Panc1 (cell line): ENCODE results near the gene U2AF1. TPM values are rescaled to one million over a fixed set of nuclear protein-coding genes. Genes with fewer than 3 reads are reported as not detected.
A peak's percentile ranks its signal among the peaks of the same experiment; 100 is the strongest.
"Not testable (repeated sequence)": the region's sequence is repeated elsewhere in the genome, so short reads cannot be mapped to it uniquely, and the experiment has no call there.

Source experiments
- ATAC-seq: fragments of 200-7000 bp; cut with Tn5 transposase; 2 replicates; pipeline ENCODE4 v1.9.1; 2020; ENCODE audit warnings: mild to moderate bottlenecking, moderate library complexity
- BruUV-seq: library from RNA; stranded (reverse); fragments of 400-500 nt; replicated peaks from 2 replicates; lab custom pipeline; 2021; lab: Mats Ljungman, UMichigan
- CTCF ChIA-PET: fragments of 300-600 bp; sonication (Branson Sonifier 250); formaldehyde crosslinking; loops from one replicate; lab custom pipeline; 2022; ENCODE audit warnings: antibody characterized with exemption; lab: Charles Lee
- POLR2A ChIA-PET: fragments of 300-600 bp; sonication (Branson Sonifier 250); formaldehyde crosslinking; loops from one replicate; lab custom pipeline; 2022; ENCODE audit warnings: antibody characterized with exemption; lab: Charles Lee
- DNase-seq: peaks from one replicate; pipeline ENCODE4 v3.0.0-alpha.2; 2010; ENCODE audit warnings: low read depth, low spot score
- H3K27ac ChIP-seq: 2 replicates; pipeline ENCODE4 v1.5.1; 2011; ENCODE audit warnings: mild to moderate bottlenecking, low read length, inconsistent platforms
- H3K27me3 ChIP-seq: fragments of 200-500 bp; sonication (Bioruptor generic); 2 replicates; pipeline ENCODE4 v1.6.0; 2014; ENCODE audit warnings: low read length, inconsistent platforms; ENCODE audit not compliant: control insufficient read depth, insufficient read depth
- H3K36me3 ChIP-seq: fragments of 200-500 bp; sonication (Bioruptor generic); 2 replicates; pipeline ENCODE4 v1.5.1; 2014; ENCODE audit warnings: inconsistent platforms, mild to moderate bottlenecking, low read length, moderate library complexity; ENCODE audit not compliant: control insufficient read depth, insufficient read depth
- H3K4me1 ChIP-seq: 2 replicates; pipeline ENCODE4 v1.5.1; 2011; ENCODE audit warnings: inconsistent platforms, mild to moderate bottlenecking, low read length, moderate library complexity; ENCODE audit not compliant: control insufficient read depth, insufficient read depth
- H3K4me3 ChIP-seq, 2 experiments: 2 replicates each; pipeline ENCODE4 v1.5.1; 2011 to 2012; ENCODE audit warnings: low read depth in 2 of 2, low read length in 2 of 2, mild to moderate bottlenecking in 2 of 2, inconsistent platforms in 1 of 2, moderate library complexity in 1 of 2
- H3K9me3 ChIP-seq: fragments of 200-500 bp; sonication (Bioruptor generic); 2 replicates; pipeline ENCODE4 v1.5.1; 2014; ENCODE audit warnings: low read depth, mild to moderate bottlenecking, inconsistent platforms, low read length, moderate library complexity; ENCODE audit not compliant: control insufficient read depth, insufficient read depth
- in situ Hi-C: cut with HindIII; loops from 2 replicates; pipeline ENCODE4 v1.10.0; 2016; ENCODE audit warnings: low sequenced_read_pairs, low pct_unique_long_range_greater_than_20kb
- intact Hi-C: fragments of 100-400 bp; cut with micrococcal nuclease; formaldehyde crosslinking; loops from one replicate; pipeline ENCODE4 v1.10.0; 2022; ENCODE audit not compliant: unreplicated experiment
- total RNA-seq: library from RNA; stranded (reverse); gene quantifications from one replicate; pipeline ENCODE4 v1.2.1, GENCODE V29; 2021; ENCODE audit not compliant: unreplicated experiment

U2AF1 gene
- total RNA-seq, 1 experiment from 2014 or later, result 22.8 TPM

DNA sequence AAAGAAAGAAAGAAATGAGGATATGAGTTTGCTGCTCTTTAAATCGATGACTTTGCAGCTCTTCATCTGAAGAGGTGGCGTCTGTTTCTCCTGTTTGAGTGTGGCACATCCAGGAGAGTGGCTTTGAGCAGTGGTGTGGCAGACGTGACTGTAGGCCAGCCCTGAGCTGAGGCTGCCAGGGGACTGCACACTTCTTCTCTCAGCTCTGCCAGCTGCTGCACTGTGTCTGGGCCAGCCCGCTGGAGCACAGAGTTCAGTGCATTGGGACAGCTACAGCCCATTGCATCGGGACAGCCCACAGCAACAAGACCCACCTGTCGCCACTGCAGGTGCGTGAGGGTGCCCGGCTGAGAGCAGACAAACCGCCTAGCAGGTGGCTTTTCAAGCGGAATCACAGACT, 27.1 kb upstream of the U2AF1 start:
- POLR2A ChIA-PET, H3K27ac ChIP-seq, in situ Hi-C loops, DNase-seq, BruUV-seq, H3K36me3 ChIP-seq, H3K9me3 ChIP-seq, CTCF ChIA-PET, H3K27me3 ChIP-seq, H3K4me3 ChIP-seq, ATAC-seq, intact Hi-C loops, H3K4me1 ChIP-seq: not testable (repeated sequence)

DNA sequence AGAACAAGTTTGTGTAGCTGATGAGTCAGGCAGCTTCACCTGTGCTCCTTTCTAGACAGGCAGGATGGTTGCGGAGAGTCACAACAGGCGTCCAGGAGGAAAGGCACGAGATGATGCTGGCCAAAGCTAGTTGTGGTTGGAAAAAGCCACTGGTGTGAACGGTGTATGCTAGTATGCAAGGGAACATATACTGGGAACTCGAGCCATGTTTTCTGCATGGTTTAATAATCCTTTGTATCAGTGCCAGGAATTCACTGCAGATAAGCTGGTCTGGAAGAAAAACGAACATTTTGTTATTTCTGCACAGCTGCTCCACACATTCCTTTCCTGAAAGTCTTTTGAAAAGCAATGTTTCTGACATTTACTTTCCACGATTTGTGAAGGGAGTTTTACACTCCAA, 22.7 kb upstream of the U2AF1 start:
- H3K4me3 ChIP-seq, H3K27me3 ChIP-seq, POLR2A ChIA-PET, in situ Hi-C loops, H3K9me3 ChIP-seq, ATAC-seq, CTCF ChIA-PET, BruUV-seq, intact Hi-C loops, DNase-seq, H3K27ac ChIP-seq, H3K4me1 ChIP-seq, H3K36me3 ChIP-seq: not testable (repeated sequence)

DNA sequence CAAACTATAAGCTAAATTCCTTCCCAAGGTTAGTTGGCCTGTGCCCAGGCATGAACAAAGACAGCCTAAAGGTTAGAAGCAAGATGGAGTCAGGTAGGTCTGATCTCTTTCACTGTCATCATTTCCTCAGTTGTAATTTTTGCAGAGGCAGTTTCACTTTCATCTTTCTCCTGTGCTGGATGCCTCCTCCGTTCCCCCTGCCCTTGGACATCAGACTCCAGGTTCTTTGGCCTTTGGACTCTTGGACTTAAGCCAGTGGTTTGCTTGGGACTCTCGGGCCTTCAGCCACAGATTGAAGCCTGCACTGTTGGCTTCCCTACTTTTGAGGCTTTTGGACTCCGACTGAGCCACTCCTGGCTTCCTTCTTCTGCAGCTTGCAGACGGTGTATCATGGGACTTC, 8.6 kb upstream of the U2AF1 start:
- H3K4me1 ChIP-seq, in situ Hi-C loops, H3K4me3 ChIP-seq, ATAC-seq, H3K36me3 ChIP-seq, H3K9me3 ChIP-seq, CTCF ChIA-PET, intact Hi-C loops, POLR2A ChIA-PET, H3K27me3 ChIP-seq, DNase-seq, BruUV-seq, H3K27ac ChIP-seq: not testable (repeated sequence)

DNA sequence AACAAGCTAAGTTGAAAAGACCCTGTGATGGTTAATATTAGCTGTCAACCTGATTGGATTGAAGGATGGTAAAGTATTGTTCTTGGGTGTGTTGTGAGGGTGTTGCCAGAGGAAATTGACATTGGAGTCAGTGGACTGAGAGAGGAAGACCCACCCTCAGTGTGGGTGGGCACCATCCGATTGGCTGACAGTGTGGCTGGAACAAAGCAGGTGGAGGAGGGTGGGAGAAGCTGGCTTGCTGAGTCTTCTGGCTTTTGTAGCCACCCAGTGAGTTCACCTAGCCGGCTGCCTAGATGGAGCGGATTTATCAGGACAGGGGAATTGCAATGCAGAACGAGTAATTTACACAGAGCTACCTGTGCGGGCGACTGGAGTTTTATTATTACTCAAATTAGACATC, 7.1 kb upstream of the U2AF1 start:
- CTCF ChIA-PET, in situ Hi-C loops, H3K36me3 ChIP-seq, H3K4me1 ChIP-seq, BruUV-seq, ATAC-seq, DNase-seq, H3K9me3 ChIP-seq, H3K4me3 ChIP-seq, intact Hi-C loops, POLR2A ChIA-PET, H3K27me3 ChIP-seq, H3K27ac ChIP-seq: not testable (repeated sequence)

DNA sequence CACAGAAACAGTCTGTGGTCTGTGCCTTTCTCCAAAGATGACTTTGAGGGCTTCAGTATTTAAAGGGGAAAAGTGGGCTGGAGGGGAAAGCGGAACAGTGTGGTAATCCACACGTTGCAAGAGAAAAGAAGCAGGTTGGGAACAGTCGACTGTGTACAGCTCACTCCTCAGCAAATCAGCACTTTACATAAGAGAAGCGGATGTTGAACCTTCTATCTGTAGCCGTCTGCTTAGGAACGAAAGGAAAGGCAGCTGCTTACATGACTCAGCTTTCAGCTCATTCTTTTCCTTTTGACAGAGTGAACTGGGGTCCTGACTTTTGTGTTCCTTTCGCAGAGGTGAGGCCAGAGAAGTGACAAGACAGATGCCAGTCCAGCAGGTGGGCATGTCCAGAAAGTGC, 1.6 kb upstream of the U2AF1 start:
- DNase-seq, result not testable (repeated sequence)

DNA sequence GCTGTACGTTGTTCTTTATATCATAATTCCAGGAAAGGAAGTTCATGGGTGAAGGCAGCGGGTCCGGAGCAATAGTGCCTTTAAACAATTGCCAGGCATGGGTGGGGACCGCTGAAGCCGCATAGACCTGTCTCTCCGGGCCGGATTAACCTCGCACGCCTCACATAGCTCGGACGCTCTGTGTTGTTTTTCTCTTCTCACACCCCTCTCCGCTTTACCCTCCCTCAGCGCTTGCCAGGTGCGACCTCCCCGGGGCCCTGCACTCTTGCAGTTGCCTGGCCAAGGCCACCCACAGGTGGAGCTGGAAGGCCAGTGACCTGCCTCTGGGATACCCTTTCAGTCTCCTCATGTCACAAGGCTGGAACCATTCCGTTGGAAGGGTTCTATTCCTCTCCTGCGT, 807 bp upstream of the U2AF1 start:
- CTCF ChIA-PET, intact Hi-C loops, H3K4me1 ChIP-seq, H3K9me3 ChIP-seq, in situ Hi-C loops, POLR2A ChIA-PET, H3K27ac ChIP-seq, ATAC-seq, H3K36me3 ChIP-seq, DNase-seq, H3K4me3 ChIP-seq, H3K27me3 ChIP-seq: not testable (repeated sequence)
- BruUV-seq, result TSS peak; percentile 84

More for the DNA sequence above, 1.6 kb upstream of the U2AF1 start:
- intact Hi-C loops, H3K27ac ChIP-seq, CTCF ChIA-PET, H3K9me3 ChIP-seq, in situ Hi-C loops, BruUV-seq, H3K36me3 ChIP-seq, H3K4me3 ChIP-seq, H3K4me1 ChIP-seq, ATAC-seq, H3K27me3 ChIP-seq, POLR2A ChIA-PET: not testable (repeated sequence)

DNA sequence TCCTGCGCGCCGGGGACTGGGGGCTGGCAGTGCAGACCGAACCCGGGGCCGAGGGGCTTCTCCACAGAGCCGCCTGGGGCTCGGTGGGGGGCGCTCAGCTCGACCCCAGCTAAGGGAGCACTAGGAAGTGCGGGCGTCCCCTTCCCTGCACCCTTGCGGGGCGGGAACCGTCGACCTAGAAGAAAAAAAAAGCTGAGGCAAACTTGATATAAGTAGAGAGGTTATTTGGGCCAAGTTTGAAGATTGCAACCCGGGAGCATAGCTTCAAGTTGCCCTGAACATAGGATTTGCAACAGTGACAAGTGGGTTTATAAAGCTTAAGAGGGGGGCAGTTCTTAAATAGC, 396 bp upstream of the U2AF1 start:
- DNase-seq, in situ Hi-C loops, POLR2A ChIA-PET, H3K36me3 ChIP-seq, ATAC-seq, BruUV-seq, H3K9me3 ChIP-seq, intact Hi-C loops, H3K27ac ChIP-seq, H3K27me3 ChIP-seq, H3K4me1 ChIP-seq, CTCF ChIA-PET, H3K4me3 ChIP-seq: not testable (repeated sequence)

DNA sequence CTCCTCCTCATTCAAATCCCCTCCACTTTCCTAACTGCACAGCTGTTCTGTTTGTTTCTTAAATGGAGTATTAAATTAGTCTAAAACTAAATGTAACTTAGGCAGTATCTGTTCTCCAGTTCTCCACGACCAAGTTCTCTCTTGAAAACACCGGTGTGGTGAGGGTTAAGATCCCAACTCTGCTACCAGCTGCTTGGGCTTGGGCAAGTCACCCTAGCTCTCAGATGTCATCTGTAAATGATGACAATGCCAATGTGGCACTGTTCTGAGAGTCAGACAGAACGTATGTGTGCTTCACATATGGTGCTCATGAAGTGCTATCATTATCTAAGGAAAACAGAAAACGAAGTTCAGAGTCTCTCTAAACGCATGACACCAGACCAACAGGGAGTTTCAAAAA, 2.7 kb downstream of the U2AF1 start:
- H3K4me3 ChIP-seq, H3K4me1 ChIP-seq, POLR2A ChIA-PET, DNase-seq, H3K36me3 ChIP-seq, intact Hi-C loops, H3K27ac ChIP-seq, BruUV-seq, H3K27me3 ChIP-seq, H3K9me3 ChIP-seq, ATAC-seq, CTCF ChIA-PET, in situ Hi-C loops: not testable (repeated sequence)
